Measurements from ENCODE around the gene RALB. TPM values are rescaled to one million over a fixed set of nuclear protein-coding genes. Genes with fewer than 3 reads are reported as not detected.

Gene RALB
- polyA plus RNA-seq, 1 of the 3 experiments (the other 2 are of a cell fraction) = 37.2 TPM

GRCh38 chr2:120291401-120292311 is 39.0 kb downstream of the RALB start:
- Histone ChIP-seq H2AFZ (ENCODE audit: low read depth) (no peak overlapping the region), H4K20me1 (ENCODE audit: insufficient read depth) (peaks cover 4% of the 10 kb centered on the region; the same call in 1 of the 2 replicates), H3K9me2 (no peaks in the 10 kb centered on the region), H3K36me3 (replicated peaks in 1 of 2; ENCODE audit: control insufficient read depth in 1 of 2, insufficient read depth in 2 of 2, low read length in 1 of 2) (peaks cover 24 to 37% of the 10 kb centered on the region in 2 experiments), H3K9ac (no peak overlapping the region; the same call in 1 of the 2 replicates), H3K79me2 (ENCODE audit: insufficient read depth) (peaks cover 14% of the 10 kb centered on the region; the same call in 1 of the 2 replicates), H3K4me3 (ENCODE audit: low read depth in 2 of 2, low read length in 1 of 2) (no peak overlapping the region; a peak in 1 of 4 replicates), H3K27ac (ENCODE audit: low read depth in 2 of 2, low read length in 1 of 2) (peak overlapping the region in 1 of 2 experiments; percentile 60; a peak in 2 of 4 replicates), H3K4me2 (peak overlapping the region; percentile 25), H3K9me3 (no peaks in the 10 kb centered on the region), H3K27me3 (ENCODE audit: insufficient read depth) (no peaks in the 10 kb centered on the region), H3K4me1 (ENCODE audit: control insufficient read depth in 1 of 2, insufficient read depth in 2 of 2, low read depth in 1 of 2, low read length in 1 of 2) (peaks cover 8 to 18% of the 10 kb centered on the region in 2 experiments; a peak in 3 of 4 replicates), H3F3A (replicated peaks; ENCODE audit: insufficient read depth) (peaks cover 28% of the 10 kb centered on the region)
- DNase-seq = no peak
- WGBS (ENCODE audit: low lambda C conversion rate) = 36% methylated on average over 4 of the region's 4 CpGs
- CTCF ChIA-PET = interaction anchor here (0.6 to 3.7 kb wide), 7 partner anchors 9 to 743 kb away, joined by 3 to 23 read pairs (median 4); no protein-coding TSS in a partner anchor
- POLR2A ChIA-PET = no interaction called here
- TF ChIP-seq SIN3A (IDR thresholded peaks at IDR 0.05; ENCODE audit: borderline replicate concordance, low read depth, low read length) (no peak), MEF2A (IDR thresholded peaks at IDR 0.05; ENCODE audit: borderline replicate concordance, low read depth) (0 out of 2 replicates have a peak, but pooled peaks have one; percentile 30), TAF1 (IDR thresholded peaks at IDR 0.05; ENCODE audit: borderline replicate concordance, low read depth, low read length) (no peak), JUND (IDR thresholded peaks at IDR 0.05) (peak; percentile 64), TEAD4 (IDR thresholded peaks at IDR 0.05; ENCODE audit: borderline replicate concordance, insufficient read depth) (peak; percentile 79; the same call in 1 of the 2 replicates), NFIC (IDR thresholded peaks at IDR 0.05; ENCODE audit: borderline replicate concordance) (peak; percentile 73), NRF1 (IDR thresholded peaks at IDR 0.05; ENCODE audit: low read depth, low read length) (no peak), RXRA (IDR thresholded peaks at IDR 0.05; ENCODE audit: borderline replicate concordance, low read depth) (peak; percentile 36; the same call in 1 of the 2 replicates), TCF12 (IDR thresholded peaks at IDR 0.05) (peak; percentile 79), CHD2 (IDR thresholded peaks at IDR 0.05; ENCODE audit: low read length, partially characterized antibody) (no peak), MAX (IDR thresholded peaks at IDR 0.05; ENCODE audit: low read depth) (peak; percentile 35; the same call in 1 of the 2 replicates), ELF1 (IDR thresholded peaks at IDR 0.05) (peak; percentile 45; the same call in 1 of the 2 replicates), FOSL2 (IDR thresholded peaks at IDR 0.05; ENCODE audit: borderline replicate concordance, low read depth) (peak; percentile 57; the same call in 1 of the 2 replicates), EP300 (IDR thresholded peaks at IDR 0.05; ENCODE audit: borderline replicate concordance in 1 of 2, low read depth in 1 of 2, low read length in 1 of 2) (peak in 1 of 2 experiments; percentile 68; a peak in 1 of 4 replicates), POLR2AphosphoS5 (IDR thresholded peaks at IDR 0.05; ENCODE audit: low read depth, low read length) (peak; percentile 29; the same call in 1 of the 2 replicates)
- TF ChIP-seq, protein P1, sequence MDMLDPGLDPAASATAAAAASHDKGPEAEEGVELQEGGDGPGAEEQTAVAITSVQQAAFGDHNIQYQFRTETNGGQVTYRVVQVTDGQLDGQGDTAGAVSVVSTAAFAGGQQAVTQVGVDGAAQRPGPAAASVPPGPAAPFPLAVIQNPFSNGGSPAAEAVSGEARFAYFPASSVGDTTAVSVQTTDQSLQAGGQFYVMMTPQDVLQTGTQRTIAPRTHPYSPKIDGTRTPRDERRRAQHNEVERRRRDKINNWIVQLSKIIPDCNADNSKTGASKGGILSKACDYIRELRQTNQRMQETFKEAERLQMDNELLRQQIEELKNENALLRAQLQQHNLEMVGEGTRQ (IDR thresholded peaks at IDR 0.05; ENCODE audit: borderline replicate concordance, low read depth, low read length) = no peak
- TF ChIP-seq, protein P2, sequence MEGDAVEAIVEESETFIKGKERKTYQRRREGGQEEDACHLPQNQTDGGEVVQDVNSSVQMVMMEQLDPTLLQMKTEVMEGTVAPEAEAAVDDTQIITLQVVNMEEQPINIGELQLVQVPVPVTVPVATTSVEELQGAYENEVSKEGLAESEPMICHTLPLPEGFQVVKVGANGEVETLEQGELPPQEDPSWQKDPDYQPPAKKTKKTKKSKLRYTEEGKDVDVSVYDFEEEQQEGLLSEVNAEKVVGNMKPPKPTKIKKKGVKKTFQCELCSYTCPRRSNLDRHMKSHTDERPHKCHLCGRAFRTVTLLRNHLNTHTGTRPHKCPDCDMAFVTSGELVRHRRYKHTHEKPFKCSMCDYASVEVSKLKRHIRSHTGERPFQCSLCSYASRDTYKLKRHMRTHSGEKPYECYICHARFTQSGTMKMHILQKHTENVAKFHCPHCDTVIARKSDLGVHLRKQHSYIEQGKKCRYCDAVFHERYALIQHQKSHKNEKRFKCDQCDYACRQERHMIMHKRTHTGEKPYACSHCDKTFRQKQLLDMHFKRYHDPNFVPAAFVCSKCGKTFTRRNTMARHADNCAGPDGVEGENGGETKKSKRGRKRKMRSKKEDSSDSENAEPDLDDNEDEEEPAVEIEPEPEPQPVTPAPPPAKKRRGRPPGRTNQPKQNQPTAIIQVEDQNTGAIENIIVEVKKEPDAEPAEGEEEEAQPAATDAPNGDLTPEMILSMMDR (IDR thresholded peaks at IDR 0.05) = no peak
- TF ChIP-seq, protein P3, sequence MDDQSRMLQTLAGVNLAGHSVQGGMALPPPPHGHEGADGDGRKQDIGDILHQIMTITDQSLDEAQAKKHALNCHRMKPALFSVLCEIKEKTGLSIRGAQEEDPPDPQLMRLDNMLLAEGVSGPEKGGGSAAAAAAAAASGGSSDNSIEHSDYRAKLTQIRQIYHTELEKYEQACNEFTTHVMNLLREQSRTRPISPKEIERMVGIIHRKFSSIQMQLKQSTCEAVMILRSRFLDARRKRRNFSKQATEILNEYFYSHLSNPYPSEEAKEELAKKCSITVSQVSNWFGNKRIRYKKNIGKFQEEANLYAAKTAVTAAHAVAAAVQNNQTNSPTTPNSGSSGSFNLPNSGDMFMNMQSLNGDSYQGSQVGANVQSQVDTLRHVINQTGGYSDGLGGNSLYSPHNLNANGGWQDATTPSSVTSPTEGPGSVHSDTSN (IDR thresholded peaks at IDR 0.05) = peak; percentile 84

Data from SK-N-SH (cell line).